H1 (cell line): ENCODE data around the gene TTC38. TPM values are rescaled to one million over a fixed set of nuclear protein-coding genes. Genes with fewer than 3 reads are reported as not detected.
A peak's percentile ranks its signal among the peaks of the same experiment; 100 is the strongest.

ENCODE experiments used
- ATF2 ChIP-seq: IDR thresholded peaks from 2 replicates; pipeline ENCODE4 v1.6.1; 2012; ENCODE audit warnings: low read length, inconsistent platforms
- BACH1 ChIP-seq: IDR thresholded peaks from 2 replicates; pipeline ENCODE4 v1.6.1; 2012; ENCODE audit warnings: low read length, improper control_type of control experiment
- CEBPB ChIP-seq: IDR thresholded peaks from 2 replicates; pipeline ENCODE4 v1.6.1; 2012; ENCODE audit warnings: low read depth, low read length
- CHD1 ChIP-seq: IDR thresholded peaks from 2 replicates; pipeline ENCODE4 v1.6.1; 2012; ENCODE audit warnings: low read depth, low read length, improper control_type of control experiment
- CHD7 ChIP-seq: fragments of 300-600 bp; sonication (generic); IDR thresholded peaks from 2 replicates; pipeline ENCODE4 v1.7.1; 2012; ENCODE audit warnings: low read length, moderate library complexity, mild to moderate bottlenecking, inconsistent platforms; ENCODE audit not compliant: insufficient replicate concordance
- HDAC2 ChIP-seq, 2 experiments: fragments of 300-600 bp in 1 of 2; sonication (generic) in 1 of 2; IDR thresholded peaks; 2 replicates each; pipeline ENCODE4 v1.6.1; 2011 to 2012; ENCODE audit warnings: low read depth in 2 of 2, low read length in 2 of 2, mild to moderate bottlenecking in 2 of 2, moderate library complexity in 2 of 2, borderline replicate concordance in 1 of 2, inconsistent platforms in 1 of 2
- RBBP5 ChIP-seq: IDR thresholded peaks from 2 replicates; pipeline ENCODE4 v1.7.1; 2012; ENCODE audit warnings: low read depth, mild to moderate bottlenecking, inconsistent platforms, low read length, moderate library complexity, borderline replicate concordance
- polyA plus RNA-seq, 7 experiments: library from polyadenylated mRNA; depleted of rRNA in 3 of 7; stranded (reverse) in 5 of 7; unstranded in 2 of 7; fragments of >200 nt in 5 of 7; fragments of 200-250 nt in 2 of 7; gene quantifications; 1 replicate in 5 of 7; 2 replicates in 1 of 7; 4 replicates in 1 of 7; pipeline versions ENCODE4 v1.2.1 to v1.2.3, GENCODE V29; 2011 to 2013; ENCODE audit warnings: missing spikeins in 2 of 7, mixed read lengths in 2 of 7
- total RNA-seq: library from RNA; stranded (reverse); fragmentation: NEBNext Ultra II Directional; extraction: Animal tissue kit (Norgen Biotek cat#: 25700); gene quantifications from 2 replicates; pipeline ENCODE4 v1.2.1, GENCODE V29; 2021

TTC38 gene
- total and polyA plus RNA-seq, 2 of the 8 experiments (the other 6 are each of a cell fraction or from before 2014, with no cell fraction given): 25.3 to 34.8 TPM

- TF ChIP-seq HDAC2 (IDR thresholded peaks at IDR 0.05; ENCODE audit: borderline replicate concordance in 1 of 2, low read depth in 2 of 2, low read length in 2 of 2) (0 out of 4 replicates have a peak, but pooled peaks of 1 of the 2 experiments have one; percentile 10), CEBPB (no peak), ATF2 (no peak), CHD7 (no peak), RBBP5 (peak; percentile 49; the same call in 1 of the 2 replicates), CHD1 (no peak), BACH1 (peak; percentile 54; the same call in 1 of the 2 replicates)
Measured at GRCh38 chr22:46262449-46263215, 5.2 kb upstream of the TTC38 start (continued).
